UCSD-AML1 (cell line): ENCODE results near the gene MMRN2.
A peak's percentile ranks its signal among the peaks of the same experiment; 100 is the strongest.
"Not testable (repeated sequence)": the region's sequence is repeated elsewhere in the genome, so short reads cannot be mapped to it uniquely, and the experiment has no call there.

Experiments used
- DNase-seq: peaks from one replicate; lab custom pipeline; 2025; ENCODE audit not compliant: unreplicated experiment; lab: John Stamatoyannopoulos, UW

MMRN2 gene, protein sequence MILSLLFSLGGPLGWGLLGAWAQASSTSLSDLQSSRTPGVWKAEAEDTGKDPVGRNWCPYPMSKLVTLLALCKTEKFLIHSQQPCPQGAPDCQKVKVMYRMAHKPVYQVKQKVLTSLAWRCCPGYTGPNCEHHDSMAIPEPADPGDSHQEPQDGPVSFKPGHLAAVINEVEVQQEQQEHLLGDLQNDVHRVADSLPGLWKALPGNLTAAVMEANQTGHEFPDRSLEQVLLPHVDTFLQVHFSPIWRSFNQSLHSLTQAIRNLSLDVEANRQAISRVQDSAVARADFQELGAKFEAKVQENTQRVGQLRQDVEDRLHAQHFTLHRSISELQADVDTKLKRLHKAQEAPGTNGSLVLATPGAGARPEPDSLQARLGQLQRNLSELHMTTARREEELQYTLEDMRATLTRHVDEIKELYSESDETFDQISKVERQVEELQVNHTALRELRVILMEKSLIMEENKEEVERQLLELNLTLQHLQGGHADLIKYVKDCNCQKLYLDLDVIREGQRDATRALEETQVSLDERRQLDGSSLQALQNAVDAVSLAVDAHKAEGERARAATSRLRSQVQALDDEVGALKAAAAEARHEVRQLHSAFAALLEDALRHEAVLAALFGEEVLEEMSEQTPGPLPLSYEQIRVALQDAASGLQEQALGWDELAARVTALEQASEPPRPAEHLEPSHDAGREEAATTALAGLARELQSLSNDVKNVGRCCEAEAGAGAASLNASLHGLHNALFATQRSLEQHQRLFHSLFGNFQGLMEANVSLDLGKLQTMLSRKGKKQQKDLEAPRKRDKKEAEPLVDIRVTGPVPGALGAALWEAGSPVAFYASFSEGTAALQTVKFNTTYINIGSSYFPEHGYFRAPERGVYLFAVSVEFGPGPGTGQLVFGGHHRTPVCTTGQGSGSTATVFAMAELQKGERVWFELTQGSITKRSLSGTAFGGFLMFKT

DNA sequence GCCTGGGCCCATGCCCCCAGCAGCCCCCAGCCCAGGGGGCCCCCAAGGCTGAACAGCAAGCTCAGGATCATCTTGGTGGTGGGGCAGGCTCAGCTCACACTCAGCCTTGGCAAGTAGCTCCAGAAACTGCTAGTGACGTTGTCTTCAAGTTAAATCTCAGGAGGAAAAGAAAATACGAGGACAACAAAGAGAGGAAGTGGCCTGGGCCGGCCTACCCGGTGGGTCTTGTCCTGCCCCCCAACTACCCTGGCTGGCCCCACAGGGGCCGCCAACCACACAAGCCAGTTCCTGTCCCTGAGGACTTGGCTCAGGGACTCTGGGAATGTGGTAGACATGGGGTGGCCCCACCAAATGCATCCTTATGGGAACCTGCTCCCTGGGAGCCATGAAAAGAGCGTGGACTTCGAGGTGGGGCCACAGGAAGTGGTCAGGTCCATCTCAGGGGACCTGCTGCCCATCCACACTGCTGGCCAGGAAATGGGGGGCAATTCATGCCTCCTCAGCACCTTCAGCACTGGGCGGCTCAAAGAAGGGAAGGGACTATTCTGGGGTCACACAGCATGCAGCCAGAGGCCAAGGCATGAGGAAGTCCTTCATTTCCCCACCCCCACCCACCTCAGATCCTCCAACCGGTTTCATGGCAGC lies at the start of gene MMRN2:
MMRN2 (minus strand) TSS at position 145 of the 645 bp plus-strand sequence; CDS start at position 71, 74 bp downstream.
- peak; percentile 54 for DNase-seq

DNA sequence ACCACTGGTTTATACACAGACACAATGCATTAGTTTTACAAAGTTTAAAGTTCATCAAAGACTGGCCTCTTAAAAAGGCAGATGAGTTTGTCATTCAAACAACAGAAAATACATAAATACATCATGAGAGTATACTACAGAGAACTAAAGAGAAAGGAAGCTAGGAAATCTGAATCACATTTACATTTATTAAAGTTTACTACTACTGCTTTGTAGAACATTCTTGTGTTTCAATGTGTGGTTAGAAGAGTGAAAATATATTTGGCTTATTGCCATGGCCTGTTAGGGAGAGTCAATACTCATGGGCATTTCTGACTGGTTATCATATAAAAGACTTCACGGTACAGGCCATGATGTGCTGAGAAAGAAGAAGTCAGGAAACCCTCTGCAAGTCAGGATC lies 49.7 kb upstream of the MMRN2 start:
- DNase-seq: not testable (repeated sequence)

DNA sequence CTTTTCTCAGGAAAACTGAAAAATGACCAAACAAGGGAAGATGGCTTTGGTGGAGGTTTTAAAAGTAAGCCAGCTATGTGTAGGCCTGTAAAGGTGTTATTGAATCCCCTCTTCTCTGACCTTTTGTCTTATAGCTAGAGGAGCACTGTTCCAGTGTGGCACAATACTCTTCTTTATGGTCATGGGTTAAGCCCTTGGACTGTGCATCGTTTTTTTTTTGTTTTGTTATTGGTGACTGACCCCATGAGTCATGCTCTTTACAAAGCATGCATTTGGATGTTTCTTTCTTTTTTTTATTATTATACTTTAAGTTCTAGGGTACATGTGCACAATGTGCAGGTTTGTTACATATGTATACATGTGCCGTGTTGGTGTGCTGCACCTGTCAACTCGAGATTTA lies 43.1 kb upstream of the MMRN2 start:
- no peak for DNase-seq

DNA sequence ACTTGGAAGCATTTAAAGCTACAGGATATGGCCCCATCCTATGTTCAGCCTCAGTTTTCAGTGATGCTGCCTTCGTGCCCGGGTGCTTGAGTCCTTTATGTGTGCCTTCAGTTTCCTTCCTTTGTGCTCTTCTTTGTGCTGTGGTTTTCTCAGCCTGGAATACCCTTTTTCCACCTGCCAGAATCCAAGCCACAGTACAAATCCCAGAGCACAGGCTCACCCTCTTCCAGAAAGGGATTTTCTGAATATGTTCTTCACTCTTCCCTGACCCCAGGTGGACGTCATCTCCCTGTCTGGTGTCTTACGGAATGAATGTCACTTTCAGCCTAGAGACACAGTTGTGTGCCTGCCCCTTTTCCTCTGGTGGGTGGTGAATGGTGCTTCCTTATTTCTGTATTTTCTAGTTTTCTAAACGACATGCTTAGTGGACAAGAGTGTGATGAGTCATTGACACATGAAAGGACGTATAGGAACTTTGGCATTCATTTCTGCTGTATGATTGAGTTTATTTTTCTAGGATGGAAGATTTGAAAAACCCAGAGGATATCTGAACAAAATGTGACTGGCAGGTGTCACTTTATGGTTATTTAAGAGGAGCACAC lies 42.5 kb upstream of the MMRN2 start:
- not testable (repeated sequence) for DNase-seq

DNA sequence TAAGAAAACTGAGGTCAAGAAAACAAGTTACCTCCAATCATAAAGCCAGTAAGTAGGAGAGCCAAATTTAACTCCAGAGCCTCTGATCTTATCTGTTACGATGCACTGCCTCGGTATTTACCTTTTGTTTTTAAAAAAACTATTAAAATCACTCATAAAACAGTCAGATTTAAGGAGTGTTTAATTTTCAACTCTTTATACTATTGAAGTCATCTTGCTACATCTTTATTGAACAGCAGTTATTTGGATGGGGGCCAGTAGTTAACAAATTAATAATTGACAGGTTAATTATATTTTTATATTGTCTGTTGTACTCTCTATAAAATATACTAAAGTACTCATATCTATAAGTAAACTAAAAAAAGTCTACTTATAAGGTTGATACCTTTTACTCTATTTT lies 35.5 kb upstream of the MMRN2 start:
- DNase-seq: no peak

DNA sequence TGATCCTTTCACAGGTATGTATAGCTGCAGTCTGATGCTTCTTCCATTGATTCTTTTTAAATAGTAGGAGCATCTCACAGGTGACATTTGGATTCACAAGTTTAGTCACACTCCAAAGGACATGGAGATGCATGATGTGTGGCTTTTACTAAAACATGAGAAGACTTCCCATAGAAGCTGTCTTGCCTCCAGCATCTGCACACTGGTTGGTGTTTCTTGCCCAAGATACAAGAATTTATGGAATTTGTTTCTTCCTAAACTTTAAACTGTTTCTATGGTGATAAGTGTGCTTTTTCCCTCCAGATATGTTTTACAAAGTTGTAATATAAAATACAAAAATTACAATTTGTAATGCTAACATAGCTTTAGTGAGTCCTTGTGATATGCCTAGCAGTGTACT lies 35.0 kb upstream of the MMRN2 start:
- DNase-seq: no peak

DNA sequence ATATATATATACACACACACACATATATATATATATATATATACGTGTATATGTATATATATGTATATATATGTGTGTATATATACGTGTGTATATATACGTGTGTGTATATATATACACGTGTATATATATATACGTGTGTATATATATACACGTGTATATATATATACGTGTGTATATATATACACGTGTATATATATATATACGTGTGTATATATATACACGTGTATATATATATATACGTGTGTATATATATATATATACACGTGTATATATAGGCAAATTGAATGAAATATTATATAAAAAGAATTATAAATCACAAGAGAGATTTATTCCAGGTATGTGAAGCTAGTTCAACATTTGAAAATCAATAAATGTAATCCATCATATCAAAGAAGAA lies 33.9 kb upstream of the MMRN2 start:
- not testable (repeated sequence) for DNase-seq

DNA sequence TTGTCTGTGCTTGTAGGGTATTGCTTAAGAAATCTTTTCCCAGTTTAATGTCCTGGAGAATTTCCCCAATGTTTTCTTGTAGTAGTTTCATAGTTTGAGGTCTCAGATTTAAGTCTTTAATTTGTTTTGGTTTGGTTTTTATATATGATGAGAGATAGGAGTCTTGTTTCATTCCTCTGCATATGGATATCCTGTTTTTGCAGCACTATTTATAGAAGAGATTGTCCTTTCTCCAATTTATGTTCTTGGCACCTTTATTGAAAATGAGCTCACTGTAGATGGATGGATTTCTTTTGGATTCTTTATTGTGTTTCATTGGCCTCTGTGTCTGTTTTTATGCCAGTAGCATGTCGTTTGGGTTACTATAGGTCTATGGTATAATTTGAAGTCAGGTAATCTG lies 31.1 kb upstream of the MMRN2 start:
- no peak for DNase-seq

DNA sequence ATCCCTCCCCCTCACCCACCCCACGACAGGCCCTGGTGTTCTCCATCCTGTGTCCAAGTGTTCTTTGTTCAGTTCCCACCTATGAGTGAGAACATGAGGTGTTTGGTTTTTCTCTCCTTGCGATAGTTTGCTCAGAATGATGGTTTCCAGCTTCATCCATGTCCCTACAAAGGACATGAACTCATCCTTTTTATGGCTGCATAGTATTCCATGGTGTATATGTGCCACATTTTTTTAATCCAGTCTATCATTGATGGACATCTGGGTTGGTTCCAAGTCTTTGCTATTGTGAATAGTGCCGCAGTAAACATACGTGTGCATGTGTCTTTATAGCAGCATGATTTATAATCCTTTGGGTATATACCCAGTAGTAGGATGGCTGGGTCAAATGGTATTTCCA lies 27.1 kb upstream of the MMRN2 start:
- not testable (repeated sequence) for DNase-seq

DNA sequence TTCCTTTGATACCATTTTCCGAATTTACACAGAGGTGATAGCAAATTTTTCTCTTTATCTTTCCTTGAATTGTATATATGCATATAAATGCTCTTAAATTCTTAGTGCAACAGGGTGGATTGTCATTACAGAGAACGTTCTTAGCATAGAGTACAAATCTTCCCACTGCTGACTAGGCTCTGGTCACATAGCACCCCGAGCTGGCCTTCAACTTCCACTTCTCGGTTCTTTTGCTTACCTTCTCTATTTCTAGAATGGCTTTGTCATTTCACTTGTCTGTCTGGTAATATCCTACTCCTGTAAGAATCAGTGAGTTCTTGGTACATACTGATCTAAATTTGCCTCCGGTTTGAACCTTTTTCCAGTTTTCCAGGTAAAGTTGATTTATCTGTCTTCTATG lies 24.3 kb upstream of the MMRN2 start:
- no peak for DNase-seq

DNA sequence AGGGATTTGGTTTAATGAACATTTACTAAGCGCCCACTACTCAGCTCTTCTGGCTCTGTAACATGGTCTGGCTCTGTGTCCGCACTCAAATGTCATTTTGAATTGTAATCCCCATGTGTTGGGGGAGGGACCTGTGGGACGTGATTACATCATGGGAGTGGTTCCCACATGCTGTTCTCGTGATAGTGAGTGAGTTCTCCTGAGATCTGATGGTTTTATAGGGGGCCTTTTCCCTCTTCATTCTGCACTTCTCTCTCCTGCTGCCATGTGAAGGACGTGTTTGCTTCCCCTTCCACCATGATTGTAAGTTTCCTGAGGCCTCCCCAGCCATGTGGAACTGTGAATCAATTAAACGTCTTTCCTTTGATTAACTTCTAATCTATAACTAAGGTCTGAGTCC lies 23.6 kb upstream of the MMRN2 start:
- not testable (repeated sequence) for DNase-seq

DNA sequence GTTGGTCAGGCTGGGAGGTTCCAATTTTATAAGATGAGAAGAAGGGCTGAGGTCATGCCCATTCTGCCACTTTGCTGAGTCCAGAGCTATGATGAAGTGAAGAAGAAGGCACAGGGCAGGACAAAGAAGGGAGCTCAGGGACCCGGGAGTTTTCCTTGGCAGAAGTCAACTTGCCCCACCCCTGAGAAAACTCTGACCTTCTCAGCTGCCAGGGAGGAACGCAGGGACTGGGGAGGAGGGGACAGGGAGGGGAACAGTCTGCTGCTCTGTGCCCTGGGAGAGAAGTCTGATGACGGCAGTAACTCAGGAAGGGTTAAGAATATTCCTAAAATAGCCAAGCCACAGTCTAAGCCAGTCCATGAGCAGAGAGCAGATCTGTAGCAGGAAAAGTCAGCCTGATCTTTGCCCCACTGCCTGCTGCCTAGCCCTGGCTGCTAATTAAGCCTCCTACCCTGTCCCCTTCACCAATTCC lies 22.6 kb upstream of the MMRN2 start:
- no peak for DNase-seq

DNA sequence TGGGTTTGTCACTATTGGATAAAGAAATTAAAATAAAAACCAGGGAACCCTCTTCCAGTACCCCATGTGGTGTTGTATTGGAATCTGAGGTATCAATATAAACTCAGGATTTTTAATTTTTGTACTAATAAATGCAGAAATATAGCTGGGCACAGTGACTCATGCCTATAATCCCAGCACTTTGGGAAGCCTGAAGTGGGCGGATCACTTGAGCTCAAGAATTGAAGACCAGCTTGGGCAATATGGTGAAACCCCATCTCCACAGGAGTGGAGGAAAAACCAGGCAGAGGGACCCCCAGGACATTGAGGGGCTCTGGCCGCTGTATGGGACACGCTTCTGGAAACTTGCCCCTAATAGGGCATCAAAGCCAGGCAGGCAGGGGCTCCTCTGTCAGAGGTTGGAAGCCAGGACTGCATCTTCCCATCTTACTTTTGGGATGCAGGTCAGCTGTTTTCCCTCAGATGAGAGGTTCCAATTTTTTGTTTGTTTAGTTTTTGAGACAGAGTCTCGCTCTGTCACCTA lies 21.9 kb upstream of the MMRN2 start:
- no peak for DNase-seq

DNA sequence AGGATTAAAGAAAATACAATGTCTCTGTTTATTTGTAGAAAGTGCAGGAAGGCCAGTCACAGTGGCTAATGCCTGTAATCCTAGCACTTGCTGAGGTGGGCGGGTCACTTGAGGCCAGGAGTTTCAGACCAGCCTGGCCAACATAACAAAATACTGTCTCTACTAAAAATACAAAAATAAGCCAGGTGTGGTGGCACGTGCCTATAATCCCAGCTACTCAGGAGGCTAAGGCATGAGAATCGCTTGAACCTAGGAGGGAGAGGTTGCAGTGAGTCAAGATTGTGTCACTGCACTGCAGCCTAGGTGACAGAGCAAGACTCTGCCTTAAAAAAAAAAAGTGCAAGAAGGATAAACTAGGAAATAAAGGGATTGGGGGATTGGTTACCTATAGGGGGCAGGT lies 21.0 kb upstream of the MMRN2 start:
- DNase-seq: not testable (repeated sequence)

DNA sequence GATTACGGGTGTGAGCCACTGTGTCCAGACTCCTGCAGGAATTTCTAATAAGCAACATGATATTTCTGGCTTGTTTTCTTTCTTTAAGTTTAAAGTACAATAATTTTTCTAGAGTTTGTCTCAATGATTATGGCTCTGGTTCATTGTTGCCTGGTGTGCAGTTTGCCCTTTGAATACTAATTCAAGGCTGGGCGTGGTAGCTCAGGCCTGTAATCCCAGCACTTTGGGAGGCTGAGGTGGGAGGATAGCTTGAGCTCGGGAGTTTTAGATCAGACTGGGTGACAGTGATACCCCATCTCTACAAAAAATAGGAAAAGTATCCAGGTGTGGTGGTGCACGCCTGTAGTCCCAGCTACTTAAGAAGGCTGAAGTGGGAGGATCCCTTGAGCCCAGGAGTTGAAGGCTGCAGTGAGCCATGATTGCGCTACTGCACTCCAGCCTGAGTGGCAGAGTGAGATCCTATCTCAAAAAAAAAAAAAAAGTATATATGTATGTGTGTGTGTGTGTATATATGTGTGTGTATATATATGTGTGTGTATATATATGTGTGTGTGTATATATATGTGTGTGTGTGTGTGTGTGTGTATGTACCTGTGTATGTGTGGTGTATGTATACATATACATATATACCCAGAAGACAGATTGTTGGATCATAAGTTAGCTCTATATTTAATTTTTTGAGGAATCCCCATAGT lies 19.1 kb upstream of the MMRN2 start:
- DNase-seq: no peak

DNA sequence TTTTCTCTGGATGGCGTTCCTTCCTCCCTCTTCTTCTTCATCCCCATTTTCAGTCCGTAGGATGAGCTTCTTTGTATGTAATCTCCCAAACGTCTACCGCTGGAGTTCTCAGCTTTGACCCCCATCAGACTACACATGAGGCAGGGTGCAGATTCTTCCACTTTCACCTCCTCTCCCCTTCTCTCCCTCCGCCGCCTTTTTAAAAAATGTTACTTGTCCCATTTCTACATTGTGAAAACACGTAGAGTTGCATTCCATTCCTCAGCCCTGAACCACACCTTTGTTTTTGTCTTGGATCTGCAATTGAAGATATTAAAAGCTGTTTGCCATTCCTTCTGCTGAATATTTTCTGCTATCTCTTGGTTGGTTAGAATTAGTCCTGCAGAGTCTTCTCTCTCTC lies 17.1 kb upstream of the MMRN2 start:
- DNase-seq: no peak

DNA sequence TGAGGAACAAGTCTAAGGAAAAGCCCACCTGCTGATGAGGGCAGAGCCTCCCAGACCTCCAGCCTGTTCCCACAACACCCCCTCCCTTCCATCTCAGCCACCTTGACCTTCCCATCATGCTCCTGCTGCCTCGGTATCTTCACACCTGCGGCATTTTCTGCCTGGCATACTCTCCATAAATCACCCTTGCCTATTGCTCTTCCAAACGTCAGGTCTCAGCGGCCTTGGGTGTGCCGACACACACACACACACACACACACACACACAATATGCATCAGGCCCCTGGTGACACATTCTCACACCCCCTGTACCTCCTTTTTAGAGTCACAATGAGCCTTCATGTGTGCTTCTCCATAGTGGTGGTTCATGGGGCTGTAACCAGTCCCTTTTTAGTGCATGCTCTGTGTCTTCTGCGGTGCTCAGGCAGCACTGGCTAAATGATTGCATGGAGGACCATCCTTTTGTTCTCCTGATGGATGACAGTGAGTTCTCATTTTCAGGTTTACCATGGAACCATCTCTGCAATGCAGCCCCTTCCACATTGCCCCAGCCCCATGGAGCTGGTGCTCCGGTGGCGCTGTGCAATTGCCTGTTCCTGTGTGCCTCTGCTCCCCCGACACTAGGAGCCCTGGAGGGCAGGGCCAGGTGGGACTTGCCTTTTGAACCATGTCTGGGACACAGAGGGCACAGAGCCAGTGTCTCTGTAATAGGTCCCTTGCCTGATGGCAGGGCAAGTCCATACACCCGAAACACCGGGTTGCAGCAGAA lies 15.4 kb upstream of the MMRN2 start:
- no peak for DNase-seq

DNA sequence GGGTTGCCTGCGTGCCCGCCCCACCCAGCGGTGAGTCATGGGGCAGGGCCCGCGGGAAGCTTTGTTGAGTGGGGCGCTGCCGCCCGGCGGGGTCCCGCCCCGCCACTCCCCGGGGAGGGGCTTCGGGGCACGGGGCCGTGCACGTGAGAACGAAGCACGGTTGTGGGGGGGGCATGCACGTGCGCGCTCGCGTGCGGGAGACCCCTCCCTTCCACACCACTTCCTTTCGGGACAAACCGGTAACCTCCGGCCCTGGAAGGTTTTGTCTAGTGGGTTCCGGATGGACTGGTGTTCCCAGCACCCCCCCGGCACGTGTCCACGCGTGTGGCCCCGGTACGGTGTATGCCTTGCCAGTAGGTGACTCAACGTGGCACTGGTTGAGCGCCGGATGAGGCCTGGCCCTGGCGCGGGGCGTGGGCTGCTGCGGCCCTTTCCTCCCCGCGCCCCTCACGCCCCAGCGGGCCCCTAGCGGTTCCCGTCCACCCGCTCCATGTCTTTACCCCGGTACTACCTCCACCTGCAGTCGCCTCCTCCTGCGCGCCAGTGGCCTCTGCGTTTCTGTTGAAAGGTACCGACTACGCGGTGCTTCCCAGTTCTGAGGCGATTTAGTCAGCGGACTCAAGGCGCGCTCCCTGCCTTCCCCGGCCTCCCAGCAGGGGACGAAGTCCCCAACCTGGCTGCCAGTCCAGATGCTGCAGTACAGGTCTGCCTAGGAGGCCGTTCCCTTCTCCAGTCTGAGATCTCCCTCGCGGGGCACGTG lies 14.0 kb upstream of the MMRN2 start:
- DNase-seq: peak; percentile 84

DNA sequence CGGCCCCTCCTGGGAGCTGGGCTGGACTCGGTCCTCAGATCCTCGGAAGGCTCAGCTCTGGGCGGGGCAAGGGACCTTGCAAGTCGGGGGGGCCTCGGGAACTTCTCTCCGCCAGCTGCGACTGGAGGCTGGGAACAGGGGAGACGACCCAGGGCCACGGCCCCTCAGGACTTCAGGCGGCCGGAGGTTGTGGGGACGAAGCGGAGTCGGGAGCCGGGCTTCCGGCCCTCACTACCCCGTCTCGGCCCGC lies 13.5 kb upstream of the MMRN2 start:
- no peak for DNase-seq
